GM13976 (cell line): ENCODE data around the gene SYK.

Source experiments
- DNase-seq: peaks from one replicate; pipeline ENCODE4 v3.0.0; 2012; ENCODE audit warnings: low spot score
- in situ Hi-C: fragments of 300-500 bp; cut with MboI; formaldehyde crosslinking; loops from one replicate; pipeline ENCODE4 v1.12.0; 2022; ENCODE audit warnings: low sequenced_read_pairs, mixed read lengths, inconsistent platforms; ENCODE audit not compliant: unreplicated experiment
- TF ChIP-seq, protein P1 (sequence below): IDR thresholded peaks from 2 replicates; pipeline ENCODE4 v1.5.1; 2012; ENCODE audit warnings: borderline replicate concordance, mild to moderate bottlenecking; ENCODE audit not compliant: insufficient read depth; ENCODE audit errors: extremely low read depth, missing control alignments, control extremely low read depth

The SYK gene

GRCh38 chr9:90874194-90874593, 72.6 kb downstream of the SYK start:
- in situ Hi-C loops, result loop anchor here (10.0 to 25.0 kb wide), 3 partner anchors 99 to 737 kb away; no protein-coding TSS in a partner anchor
- no peak for DNase-seq
- TF ChIP-seq, protein P1, sequence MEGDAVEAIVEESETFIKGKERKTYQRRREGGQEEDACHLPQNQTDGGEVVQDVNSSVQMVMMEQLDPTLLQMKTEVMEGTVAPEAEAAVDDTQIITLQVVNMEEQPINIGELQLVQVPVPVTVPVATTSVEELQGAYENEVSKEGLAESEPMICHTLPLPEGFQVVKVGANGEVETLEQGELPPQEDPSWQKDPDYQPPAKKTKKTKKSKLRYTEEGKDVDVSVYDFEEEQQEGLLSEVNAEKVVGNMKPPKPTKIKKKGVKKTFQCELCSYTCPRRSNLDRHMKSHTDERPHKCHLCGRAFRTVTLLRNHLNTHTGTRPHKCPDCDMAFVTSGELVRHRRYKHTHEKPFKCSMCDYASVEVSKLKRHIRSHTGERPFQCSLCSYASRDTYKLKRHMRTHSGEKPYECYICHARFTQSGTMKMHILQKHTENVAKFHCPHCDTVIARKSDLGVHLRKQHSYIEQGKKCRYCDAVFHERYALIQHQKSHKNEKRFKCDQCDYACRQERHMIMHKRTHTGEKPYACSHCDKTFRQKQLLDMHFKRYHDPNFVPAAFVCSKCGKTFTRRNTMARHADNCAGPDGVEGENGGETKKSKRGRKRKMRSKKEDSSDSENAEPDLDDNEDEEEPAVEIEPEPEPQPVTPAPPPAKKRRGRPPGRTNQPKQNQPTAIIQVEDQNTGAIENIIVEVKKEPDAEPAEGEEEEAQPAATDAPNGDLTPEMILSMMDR, result no peak

DNA sequence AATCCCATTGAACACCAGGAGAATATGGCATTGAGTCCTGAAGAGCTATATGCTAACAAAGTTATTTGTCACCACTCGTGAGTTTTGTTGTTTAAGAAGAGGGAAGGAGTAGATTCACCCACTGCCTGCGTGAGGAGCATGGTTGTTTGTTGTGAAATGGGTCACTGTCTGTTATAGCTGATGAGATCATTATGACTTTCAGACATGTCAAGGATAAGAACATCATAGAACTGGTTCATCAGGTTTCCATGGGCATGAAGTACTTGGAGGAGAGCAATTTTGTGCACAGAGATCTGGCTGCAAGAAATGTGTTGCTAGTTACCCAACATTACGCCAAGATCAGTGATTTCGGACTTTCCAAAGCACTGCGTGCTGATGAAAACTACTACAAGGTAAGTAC, 76.9 kb downstream of the SYK start:
- no peak for DNase-seq
- in situ Hi-C loops, result loop anchor here (10.0 kb wide), 1 partner anchor 104 kb away; no protein-coding TSS in a partner anchor
- TF ChIP-seq, protein P1, result no peak

DNA sequence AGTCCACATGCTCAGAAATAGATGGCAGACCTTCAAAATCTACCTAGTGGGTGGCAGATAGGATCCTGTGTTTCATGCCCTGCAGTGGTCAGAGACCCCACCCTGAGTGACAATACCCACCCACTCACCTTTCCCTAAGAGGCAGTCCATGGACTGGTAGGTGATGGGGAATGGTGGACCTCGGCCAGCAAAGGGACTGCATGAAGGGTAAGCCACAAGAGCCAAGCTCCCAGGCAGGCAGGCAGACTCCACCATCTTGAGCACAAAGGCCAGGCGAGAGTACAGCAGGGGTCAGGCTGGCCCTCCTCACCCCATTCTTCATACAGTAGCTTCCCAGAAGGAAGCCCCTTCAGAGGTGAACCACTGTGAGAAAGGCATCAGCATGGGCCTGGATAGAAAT, 78.4 kb downstream of the SYK start:
- TF ChIP-seq, protein P1, result no peak
- no peak for DNase-seq
- in situ Hi-C loops, result no loop called here

GRCh38 chr9:90880669-90881068, 79.0 kb downstream of the SYK start:
- TF ChIP-seq, protein P1, result no peak
- in situ Hi-C loops, result no loop called here
- DNase-seq, result no peak

GRCh38 chr9:90881648-90882047, 80.0 kb downstream of the SYK start:
- in situ Hi-C loops, result no loop called here
- TF ChIP-seq, protein P1, result no peak
- DNase-seq, result no peak

DNA sequence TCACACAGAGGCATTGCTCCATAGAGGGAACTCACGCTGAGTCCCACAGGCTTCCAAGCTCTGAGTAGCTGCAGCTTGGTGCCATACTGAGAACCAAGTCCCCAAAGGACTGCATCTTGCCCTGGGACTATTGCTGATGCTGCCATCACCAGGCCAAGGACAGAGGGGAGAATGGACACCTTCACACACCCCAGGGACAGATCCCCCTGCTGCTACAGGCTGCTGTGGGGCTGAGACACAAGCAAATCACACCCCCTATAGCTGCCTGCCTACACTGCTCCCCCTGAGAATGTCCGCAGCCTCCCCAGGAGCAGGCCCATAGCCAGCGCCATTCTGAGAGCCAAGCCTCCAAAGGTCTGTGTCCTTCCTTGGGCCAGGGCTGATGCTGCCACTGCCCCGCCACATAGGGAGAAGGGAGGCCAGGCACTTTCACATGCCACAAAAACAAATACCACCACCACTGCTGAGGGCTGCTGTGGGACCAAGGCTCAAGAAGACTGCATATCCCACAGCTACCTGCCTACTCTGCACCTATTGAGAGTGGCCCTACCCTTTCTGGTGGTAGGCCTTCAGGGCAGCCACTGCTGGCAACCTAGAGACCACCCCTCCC, 81.5 kb downstream of the SYK start:
- in situ Hi-C loops, result no loop called here
- no peak for DNase-seq
- TF ChIP-seq, protein P1, result no peak

GRCh38 chr9:90883661-90884060, 82.0 kb downstream of the SYK start:
- DNase-seq, result no peak
- in situ Hi-C loops, result no loop called here
- TF ChIP-seq, protein P1, result no peak
